T-helper 17 cell (primary cell): Measurements from ENCODE around the gene CDH2. TPM values are rescaled to one million over a fixed set of nuclear protein-coding genes. Genes with fewer than 3 reads are reported as not detected.

Source experiments
- ATAC-seq: fragments of 150-1000 bp; cut with Tn5 transposase; 2 replicates; pipeline ENCODE4 v1.10.0; 2021; ENCODE audit warnings: mild to moderate bottlenecking, moderate library complexity
- DNase-seq, 3 donors: peaks; one replicate each; pipeline versions ENCODE4 v3.0.0 to v3.0.0-alpha.2; 2020 to 2021
- H3K9me3 ChIP-seq: one replicate; pipeline ENCODE4 v1.7.0; 2013; ENCODE audit warnings: low read length, mild to moderate bottlenecking; ENCODE audit not compliant: control insufficient read depth, poor library complexity, severe bottlenecking
- H3K27ac Mint-ChIP-seq: one replicate; pipeline ENCODE4 v1.8.0; 2022; ENCODE audit warnings: mild to moderate bottlenecking, moderate library complexity, mixed read lengths
- H3K27me3 Mint-ChIP-seq: one replicate; pipeline ENCODE4 v1.8.0; 2022; ENCODE audit warnings: mixed read lengths
- H3K36me3 Mint-ChIP-seq: one replicate; pipeline ENCODE4 v1.8.0; 2022; ENCODE audit warnings: low read depth, mixed read lengths
- H3K4me1 Mint-ChIP-seq: one replicate; pipeline ENCODE4 v1.8.0; 2022; ENCODE audit warnings: mild to moderate bottlenecking, mixed read lengths
- H3K4me3 Mint-ChIP-seq: one replicate; pipeline ENCODE4 v1.8.0; 2022; ENCODE audit warnings: mild to moderate bottlenecking, moderate library complexity, mixed read lengths
- total RNA-seq, 4 donors: library from RNA in 2 of 4; stranded (reverse) in 2 of 4; gene quantifications; one replicate each; pipeline ENCODE4 v1.2.3 and lab custom pipeline; 2022 to 2026

CDH2 gene
- total RNA-seq, 2 donors from 2014 or later: 0.37 to 0.55 TPM

GRCh38 chr18:28080876-28081300 is 96.0 kb downstream of the CDH2 start:
- Mint-ChIP-seq H3K27me3 (no peaks in the 10 kb centered on the region), H3K36me3 (no peaks in the 10 kb centered on the region), H3K4me3 (no peak overlapping the region), H3K27ac (no peak overlapping the region), H3K4me1 (no peaks in the 10 kb centered on the region)
- ATAC-seq (no peak), DNase-seq (no peak)
- H3K9me3 ChIP-seq: no peaks in the 10 kb centered on the region

GRCh38 chr18:28079883-28080282 is 97.0 kb downstream of the CDH2 start:
- Mint-ChIP-seq H3K4me1 (no peaks in the 10 kb centered on the region), H3K27ac (no peak overlapping the region), H3K27me3 (no peaks in the 10 kb centered on the region), H3K4me3 (no peak overlapping the region), H3K36me3 (no peaks in the 10 kb centered on the region)
- DNase-seq (no peak), ATAC-seq (no peak)
- no peaks in the 10 kb centered on the region for H3K9me3 ChIP-seq

GRCh38 chr18:28078849-28079248 is 98.1 kb downstream of the CDH2 start:
- no peaks in the 10 kb centered on the region for H3K9me3 ChIP-seq
- Mint-ChIP-seq H3K4me1 (no peaks in the 10 kb centered on the region), H3K27ac (no peak overlapping the region), H3K4me3 (no peak overlapping the region), H3K27me3 (no peaks in the 10 kb centered on the region), H3K36me3 (no peaks in the 10 kb centered on the region)
- DNase-seq: no peak
- ATAC-seq: no peak

- ATAC-seq: no peak
- H3K27ac Mint-ChIP-seq: no peak overlapping the region
These were observed 98.6 kb downstream of the CDH2 start for GRCh38 chr18:28078298-28078697.

GRCh38 chr18:28075501-28075900 is 101.4 kb downstream of the CDH2 start:
- no peaks in the 10 kb centered on the region for H3K27me3 Mint-ChIP-seq
- H3K36me3 Mint-ChIP-seq: no peaks in the 10 kb centered on the region
- DNase-seq (no peak), ATAC-seq (no peak)
- H3K4me3 Mint-ChIP-seq: no peak overlapping the region
- H3K4me1 Mint-ChIP-seq: no peaks in the 10 kb centered on the region
- no peaks in the 10 kb centered on the region for H3K9me3 ChIP-seq
- no peak overlapping the region for H3K27ac Mint-ChIP-seq

More at GRCh38 chr18:28078298-28078697, 98.6 kb downstream of the CDH2 start:
- no peaks in the 10 kb centered on the region for H3K9me3 ChIP-seq
- no peaks in the 10 kb centered on the region for H3K36me3 Mint-ChIP-seq
- no peaks in the 10 kb centered on the region for H3K4me1 Mint-ChIP-seq
- DNase-seq: no peak
- no peaks in the 10 kb centered on the region for H3K27me3 Mint-ChIP-seq
- H3K4me3 Mint-ChIP-seq: no peak overlapping the region

- no peak for DNase-seq
- Mint-ChIP-seq H3K27me3 (no peaks in the 10 kb centered on the region), H3K27ac (no peak overlapping the region), H3K4me1 (no peaks in the 10 kb centered on the region), H3K36me3 (no peaks in the 10 kb centered on the region), H3K4me3 (no peak overlapping the region)
- no peak for ATAC-seq
- no peaks in the 10 kb centered on the region for H3K9me3 ChIP-seq
These were observed 102.9 kb downstream of the CDH2 start for GRCh38 chr18:28074076-28074475.

- H3K4me1 Mint-ChIP-seq: no peaks in the 10 kb centered on the region
- H3K36me3 Mint-ChIP-seq: no peaks in the 10 kb centered on the region
- H3K4me3 Mint-ChIP-seq: no peak overlapping the region
- H3K9me3 ChIP-seq: no peaks in the 10 kb centered on the region
- ATAC-seq: no peak
- no peak for DNase-seq
- no peaks in the 10 kb centered on the region for H3K27me3 Mint-ChIP-seq
- H3K27ac Mint-ChIP-seq: no peak overlapping the region
These were observed 103.3 kb downstream of the CDH2 start for GRCh38 chr18:28073658-28074057.

GRCh38 chr18:28071199-28071598 is 105.7 kb downstream of the CDH2 start:
- DNase-seq (no peak), ATAC-seq (no peak)
- no peaks in the 10 kb centered on the region for H3K9me3 ChIP-seq
- Mint-ChIP-seq H3K4me3 (no peak overlapping the region), H3K36me3 (no peaks in the 10 kb centered on the region), H3K27me3 (no peaks in the 10 kb centered on the region), H3K27ac (no peak overlapping the region), H3K4me1 (no peaks in the 10 kb centered on the region)

- no peaks in the 10 kb centered on the region for H3K4me1 Mint-ChIP-seq
- no peak for ATAC-seq
- H3K4me3 Mint-ChIP-seq: no peak overlapping the region
- H3K36me3 Mint-ChIP-seq: no peaks in the 10 kb centered on the region
- no peak overlapping the region for H3K27ac Mint-ChIP-seq
- no peak for DNase-seq
- no peaks in the 10 kb centered on the region for H3K27me3 Mint-ChIP-seq
- no peaks in the 10 kb centered on the region for H3K9me3 ChIP-seq
These were observed 108.7 kb downstream of the CDH2 start for GRCh38 chr18:28068207-28068606.

GRCh38 chr18:28067346-28067745 is 109.6 kb downstream of the CDH2 start:
- H3K9me3 ChIP-seq: no peaks in the 10 kb centered on the region
- Mint-ChIP-seq H3K27me3 (no peaks in the 10 kb centered on the region), H3K4me3 (no peak overlapping the region), H3K4me1 (no peaks in the 10 kb centered on the region), H3K36me3 (no peaks in the 10 kb centered on the region), H3K27ac (no peak overlapping the region)
- no peak for DNase-seq
- no peak for ATAC-seq

- DNase-seq (no peak), ATAC-seq (no peak)
- Mint-ChIP-seq H3K4me1 (no peaks in the 10 kb centered on the region), H3K4me3 (no peak overlapping the region), H3K36me3 (no peaks in the 10 kb centered on the region), H3K27ac (no peak overlapping the region), H3K27me3 (no peaks in the 10 kb centered on the region)
- H3K9me3 ChIP-seq: no peaks in the 10 kb centered on the region
These were observed 111.1 kb downstream of the CDH2 start for GRCh38 chr18:28065793-28066186.

- no peaks in the 10 kb centered on the region for H3K9me3 ChIP-seq
- no peak for DNase-seq
- H3K36me3 Mint-ChIP-seq: no peaks in the 10 kb centered on the region
- H3K27me3 Mint-ChIP-seq: no peaks in the 10 kb centered on the region
- no peak overlapping the region for H3K4me3 Mint-ChIP-seq
- ATAC-seq: no peak
- H3K27ac Mint-ChIP-seq: no peak overlapping the region
- no peaks in the 10 kb centered on the region for H3K4me1 Mint-ChIP-seq
These were observed 111.7 kb downstream of the CDH2 start for GRCh38 chr18:28065031-28065792.

GRCh38 chr18:28063926-28064325 is 113.0 kb downstream of the CDH2 start:
- Mint-ChIP-seq H3K27ac (no peak overlapping the region), H3K4me3 (no peak overlapping the region), H3K27me3 (no peaks in the 10 kb centered on the region), H3K4me1 (no peaks in the 10 kb centered on the region), H3K36me3 (no peaks in the 10 kb centered on the region)
- H3K9me3 ChIP-seq: no peaks in the 10 kb centered on the region
- DNase-seq (no peak), ATAC-seq (no peak)

- ATAC-seq: no peak
- no peak for DNase-seq
- H3K36me3 Mint-ChIP-seq: no peaks in the 10 kb centered on the region
These were observed 113.6 kb downstream of the CDH2 start for GRCh38 chr18:28063271-28063761.

More at GRCh38 chr18:28063271-28063761, 113.6 kb downstream of the CDH2 start:
- no peaks in the 10 kb centered on the region for H3K4me1 Mint-ChIP-seq
- H3K9me3 ChIP-seq: no peaks in the 10 kb centered on the region
- H3K4me3 Mint-ChIP-seq: no peak overlapping the region
- no peaks in the 10 kb centered on the region for H3K27me3 Mint-ChIP-seq
- H3K27ac Mint-ChIP-seq: no peak overlapping the region
